Measurements from ENCODE around the gene DYSF.
A peak's percentile ranks its signal among the peaks of the same experiment; 100 is the strongest.

- TF ChIP-seq CTCF (conservative IDR thresholded peaks at IDR 0.05; ENCODE audit: low read depth, low read length), result 0 out of 2 replicates have a peak, but pooled peaks have one; percentile 21
- no peak for TF ChIP-seq EZH2 (IDR thresholded peaks at IDR 0.05; ENCODE audit: borderline replicate concordance, low read depth, low read length, poor library complexity, severe bottlenecking)
Measured at GRCh38 chr2:71671895-71672825, 218.8 kb downstream of the DYSF start.
